RWPE1 (cell line): ENCODE measurements around the gene GRID2.

Source experiments
- CTCF ChIA-PET: fragments of 350-600 bp; sonication (Branson Sonifier 250); formaldehyde crosslinking; extraction: SDS; loops from one replicate; lab custom pipeline; 2021; lab: Yijun Ruan, JAX
- POLR2A ChIA-PET: fragments of 400-600 bp; formaldehyde crosslinking; extraction: SDS; loops from one replicate; lab custom pipeline; 2020; ENCODE audit warnings: antibody characterized with exemption; ENCODE audit not compliant: low non-redundant PET; lab: Yijun Ruan, JAX
- DNase-seq: peaks from one replicate; pipeline ENCODE4 v3.0.0; 2012; ENCODE audit warnings: low spot score
- H3K27ac ChIP-seq: fragments of 450-650 bp; 2 replicates; pipeline ENCODE4 v1.5.1; 2017
- CTCF ChIP-seq: fragments of 450-650 bp; conservative IDR thresholded peaks from 2 replicates; pipeline ENCODE4 v1.5.1; 2017; ENCODE audit warnings: low read depth, mild to moderate bottlenecking

GRID2 gene

GRCh38 chr4:93776386-93777080 is 1472.8 kb downstream of the GRID2 start:
- no peak overlapping the region for H3K27ac ChIP-seq
- POLR2A ChIA-PET = no interaction called here
- TF ChIP-seq CTCF = no peak
- peak; percentile 79 for DNase-seq
- CTCF ChIA-PET = interaction anchor here (0.7 to 1.1 kb wide), 2 partner anchors 13 to 623 kb away, joined by 3 to 4 read pairs; no protein-coding TSS in a partner anchor

- no peak overlapping the region for H3K27ac ChIP-seq
- DNase-seq = peak; percentile 7
- ChIA-PET POLR2A (no interaction called here), CTCF (interaction anchor here (1.1 kb wide), 1 partner anchor 12 kb away, joined by 4 read pairs; no protein-coding TSS in a partner anchor)
- no peak for TF ChIP-seq CTCF
Observed at GRCh38 chr4:93777081-93777460, 1473.3 kb downstream of the GRID2 start.

DNA sequence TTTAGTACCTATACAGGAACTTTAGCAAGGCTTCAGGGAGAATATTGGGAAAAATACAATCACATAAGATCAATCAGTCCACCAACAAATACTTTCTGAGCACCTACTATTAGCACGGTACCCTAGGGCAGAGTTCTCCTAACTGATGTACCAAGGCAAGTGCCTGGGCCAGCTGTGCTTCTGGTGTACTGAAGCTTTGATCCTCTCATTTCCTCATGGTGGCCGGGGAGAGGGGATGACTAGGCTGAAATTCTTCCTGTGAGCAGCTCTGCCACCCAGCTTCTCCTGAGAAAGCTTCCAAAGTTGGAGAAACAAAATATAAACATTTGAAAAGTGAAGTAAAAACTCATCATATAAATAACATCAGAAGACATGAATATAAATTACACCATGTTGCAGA is 1475.5 kb downstream of the GRID2 start:
- DNase-seq = no peak
- no peak for TF ChIP-seq CTCF
- H3K27ac ChIP-seq = no peak overlapping the region
- ChIA-PET POLR2A (no interaction called here), CTCF (no interaction called here)

- DNase-seq = no peak
- ChIA-PET POLR2A (no interaction called here), CTCF (no interaction called here)
Observed at GRCh38 chr4:93780080-93780479, 1476.3 kb downstream of the GRID2 start.

GRCh38 chr4:93781198-93781597 is 1477.4 kb downstream of the GRID2 start:
- H3K27ac ChIP-seq = no peak overlapping the region
- CTCF ChIA-PET = no interaction called here
- no peak for TF ChIP-seq CTCF
- POLR2A ChIA-PET = no interaction called here
- no peak for DNase-seq

More at GRCh38 chr4:93780080-93780479, 1476.3 kb downstream of the GRID2 start:
- H3K27ac ChIP-seq = no peak overlapping the region
- no peak for TF ChIP-seq CTCF

DNA sequence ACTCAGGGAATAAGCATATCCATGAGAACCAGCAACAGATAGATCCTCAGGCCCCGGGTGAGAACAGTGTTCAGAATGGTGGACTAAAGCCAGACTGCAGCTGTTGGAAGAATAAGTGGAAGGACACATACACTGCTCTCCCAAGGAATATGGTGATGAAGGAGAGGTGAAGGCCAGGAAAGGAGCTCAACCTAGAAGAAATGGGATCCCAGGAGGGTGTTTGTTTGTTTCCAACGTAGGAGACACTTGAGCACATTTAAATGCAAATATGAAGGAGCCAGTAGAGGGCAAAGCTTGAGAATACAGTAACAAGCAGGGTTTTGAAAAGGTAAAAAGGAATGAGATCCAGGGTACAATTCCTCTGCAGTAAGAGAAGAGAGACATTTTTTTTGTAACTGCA is 1482.4 kb downstream of the GRID2 start:
- no peak for TF ChIP-seq CTCF
- H3K27ac ChIP-seq = no peak overlapping the region
- ChIA-PET POLR2A (no interaction called here), CTCF (no interaction called here)
- no peak for DNase-seq
